Erythroblast (primary cell): ENCODE data around the gene SLC44A1.

Source experiments
- GATA1 ChIP-seq: IDR thresholded peaks from 2 replicates; pipeline ENCODE4 v1.6.1; 2011; ENCODE audit warnings: low read depth, mild to moderate bottlenecking, control low read depth, low read length, moderate library complexity
- POLR2A ChIP-seq: IDR thresholded peaks from 2 replicates; pipeline ENCODE4 v1.6.1; 2011; ENCODE audit warnings: mild to moderate bottlenecking, low read length

GRCh38 chr9:105316703-105317102, 72.3 kb downstream of the SLC44A1 start:
- no peak for TF ChIP-seq POLR2A
- no peak for TF ChIP-seq GATA1
